Measurements from ENCODE around the gene PLPP4. TPM values are rescaled to one million over a fixed set of nuclear protein-coding genes. Genes with fewer than 3 reads are reported as not detected.
A peak's percentile ranks its signal among the peaks of the same experiment; 100 is the strongest.
"Not testable (repeated sequence)": the region's sequence is repeated elsewhere in the genome, so short reads cannot be mapped to it uniquely, and the experiment has no call there.

PLPP4 gene
- total RNA-seq, 1 experiment from 2014 or later: 15.4 TPM

DNA sequence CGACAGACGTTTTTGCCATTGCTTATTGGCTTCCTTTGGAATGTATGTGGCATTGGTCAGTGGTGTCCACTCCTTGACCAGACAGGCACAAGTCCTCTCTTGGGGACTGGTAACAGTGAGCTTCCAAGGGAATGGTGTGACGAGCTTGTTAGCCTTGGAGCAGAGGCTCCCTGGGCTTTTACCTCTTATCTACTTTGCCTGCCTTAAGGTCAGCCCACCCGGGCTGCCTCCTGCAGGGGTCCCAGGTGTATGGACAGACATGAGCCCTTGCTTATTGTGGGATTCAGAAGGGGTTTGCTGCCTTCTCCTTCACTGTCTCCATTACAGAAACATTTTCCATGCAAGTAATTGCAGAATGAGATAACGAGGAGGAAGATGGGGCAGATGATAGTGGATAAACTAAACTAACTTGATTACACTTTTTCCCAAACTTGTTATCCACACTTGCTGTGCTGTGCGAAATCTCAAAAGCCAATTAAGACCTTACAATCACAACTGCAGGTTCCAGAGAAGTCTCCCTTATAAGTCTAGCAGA, 29.7 kb downstream of the PLPP4 start:
- no peak for DNase-seq (ENCODE audit: low read depth)

DNA sequence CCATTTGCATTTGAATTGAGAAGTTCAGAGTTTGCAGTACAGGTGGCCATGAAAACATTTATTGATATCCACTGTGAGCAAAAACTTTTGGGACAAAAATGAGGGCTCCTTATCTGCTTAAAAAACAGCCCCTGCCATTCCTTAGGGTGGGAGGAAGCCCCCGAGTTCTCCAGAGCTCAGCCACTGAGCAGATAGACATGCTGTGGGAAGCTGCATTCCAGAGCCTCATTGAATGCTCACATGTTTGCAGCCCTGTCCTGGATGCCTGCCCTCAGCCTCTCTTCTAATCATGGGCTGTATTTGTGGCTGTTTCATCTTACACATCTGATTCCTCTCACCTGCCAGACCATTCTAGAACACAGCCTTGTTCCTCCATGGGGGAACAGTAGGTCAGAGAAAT, 33.3 kb downstream of the PLPP4 start:
- no peak for DNase-seq (ENCODE audit: low read depth)

DNA sequence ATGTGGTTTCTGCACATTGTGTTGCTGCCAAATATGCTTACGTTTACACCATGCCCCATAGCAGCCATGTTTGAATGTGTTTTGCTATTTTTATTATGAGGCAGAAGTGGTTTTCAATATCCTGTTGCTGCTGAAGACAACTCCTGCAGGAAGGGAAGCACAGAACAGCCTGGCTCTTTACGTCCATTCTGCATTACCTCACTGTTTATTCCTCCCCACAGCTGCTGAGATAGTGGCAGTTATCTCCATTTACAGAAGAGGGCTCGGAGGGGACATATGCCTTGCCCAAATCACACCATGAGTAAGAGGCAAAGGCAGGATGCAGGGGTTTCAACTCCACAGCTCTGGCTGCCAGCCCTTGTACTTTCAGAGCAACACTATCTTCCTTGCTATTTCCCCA, 35.3 kb downstream of the PLPP4 start:
- DNase-seq (ENCODE audit: low read depth): no peak

DNA sequence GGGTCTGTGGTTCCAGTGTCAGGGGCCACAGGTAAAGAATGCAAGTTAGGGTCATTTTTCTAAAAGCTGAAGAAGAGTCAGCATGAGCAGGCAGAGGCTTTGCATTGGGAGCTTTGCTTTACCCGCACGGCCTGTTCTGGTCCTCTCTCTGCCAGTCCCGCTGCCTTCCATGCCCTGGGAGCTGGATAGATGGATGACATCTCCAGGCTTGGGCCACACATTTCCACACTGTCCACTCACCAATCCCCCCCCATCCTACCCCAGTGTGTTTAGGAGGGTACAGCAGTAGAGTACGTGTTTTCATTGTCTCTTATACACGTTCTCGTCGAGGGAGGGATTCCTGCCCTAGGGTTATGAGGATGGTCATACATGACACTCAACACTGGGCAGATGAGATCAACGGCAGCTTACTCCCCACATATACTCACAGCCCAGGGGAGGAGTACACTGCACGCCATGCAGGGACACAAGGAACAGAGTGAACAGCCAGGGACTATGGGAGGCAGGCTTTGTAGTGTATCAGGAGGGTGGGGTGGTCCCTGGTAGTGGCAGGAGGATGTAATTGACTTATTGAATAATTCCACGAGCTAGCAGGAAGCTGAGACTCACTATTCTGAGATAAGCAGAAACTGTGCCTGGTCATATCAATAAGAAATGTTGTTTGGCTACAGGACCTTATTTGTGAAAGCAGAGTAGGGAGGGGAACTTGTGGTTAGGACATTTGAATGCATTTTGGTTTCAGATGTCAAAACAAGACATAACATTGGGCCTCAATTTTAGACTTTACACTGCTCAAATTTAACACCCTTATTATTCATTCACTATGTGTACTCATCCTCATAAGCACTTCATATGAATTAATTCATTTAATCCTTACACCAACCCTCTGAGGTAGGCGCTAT, 36.6 kb downstream of the PLPP4 start:
- no peak for DNase-seq (ENCODE audit: low read depth)

DNA sequence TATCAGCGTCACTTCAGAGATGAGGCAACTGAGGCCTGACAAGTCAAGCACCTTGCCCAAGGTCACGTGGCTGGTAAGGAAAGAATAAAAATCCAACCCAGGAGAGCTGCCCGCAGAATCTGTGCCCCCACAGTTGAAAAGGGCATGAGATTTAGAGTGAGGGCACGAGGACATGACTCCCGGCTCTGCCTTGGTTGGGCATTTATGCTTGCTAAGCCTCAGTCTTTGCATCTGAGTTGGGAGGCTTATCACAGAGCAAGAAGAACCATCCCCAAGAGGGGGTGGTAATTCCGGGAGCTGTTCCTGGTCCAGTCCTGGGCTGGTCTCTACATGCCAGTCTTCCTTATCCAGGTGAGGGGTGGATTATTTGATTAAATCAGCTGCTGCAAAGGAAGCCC, 37.3 kb downstream of the PLPP4 start:
- DNase-seq (ENCODE audit: low read depth): no peak

DNA sequence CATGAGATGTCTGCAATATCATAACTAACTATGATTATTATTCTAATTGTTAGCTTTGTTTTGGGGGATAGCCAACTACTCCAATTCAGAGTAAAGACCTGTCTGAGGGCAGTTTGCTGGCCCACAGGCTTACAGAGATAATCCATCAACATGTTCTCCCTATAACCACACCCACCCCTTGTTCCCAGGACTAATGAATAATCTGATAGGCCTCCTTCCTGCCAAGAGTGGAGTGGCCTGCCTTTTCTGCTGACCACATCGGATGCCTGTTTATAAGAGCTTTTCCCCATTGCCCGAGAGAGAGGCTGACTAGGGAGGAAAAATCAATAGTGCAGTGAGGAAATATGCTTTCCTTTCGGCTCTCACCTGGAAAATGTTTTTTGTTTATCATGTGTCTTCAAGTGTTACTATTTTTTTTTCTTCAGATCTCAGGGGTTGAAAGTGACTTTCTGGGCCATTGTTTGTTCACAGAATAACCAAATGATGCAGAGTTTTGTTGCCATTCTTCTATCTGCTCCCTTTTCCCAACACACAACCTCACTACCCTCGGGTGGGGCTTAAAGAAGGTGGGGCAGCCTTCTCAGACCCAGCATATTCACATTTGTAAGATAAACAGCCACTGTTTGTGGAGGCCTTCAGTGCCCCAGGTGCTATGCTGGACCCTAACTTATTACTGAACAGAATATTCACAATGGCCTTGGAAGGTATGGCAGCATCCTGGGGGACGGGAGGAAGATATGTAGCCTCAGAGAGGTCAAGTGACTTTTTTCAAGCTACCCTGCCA, 38.4 kb downstream of the PLPP4 start:
- DNase-seq (ENCODE audit: low read depth): peak; percentile 36

DNA sequence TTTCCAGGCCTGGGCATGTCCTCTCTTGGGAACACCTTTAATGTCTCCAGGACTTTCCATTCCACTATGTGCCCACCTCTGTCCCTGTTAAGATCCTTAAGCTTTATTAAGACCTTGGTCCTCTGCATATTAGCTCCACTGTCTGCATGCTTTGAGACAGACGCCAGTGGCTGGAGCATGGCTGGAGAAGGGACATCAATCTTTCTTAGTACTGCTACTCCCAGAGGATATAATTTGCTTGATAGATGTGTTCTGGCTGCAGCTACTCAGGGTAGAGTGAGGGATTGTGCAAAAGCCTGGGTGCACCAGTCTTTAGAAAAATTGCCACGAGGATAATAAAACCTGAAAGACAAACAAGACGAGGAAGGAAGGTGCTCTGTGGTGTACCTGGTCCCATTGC, 42.9 kb downstream of the PLPP4 start:
- DNase-seq (ENCODE audit: low read depth): no peak

DNA sequence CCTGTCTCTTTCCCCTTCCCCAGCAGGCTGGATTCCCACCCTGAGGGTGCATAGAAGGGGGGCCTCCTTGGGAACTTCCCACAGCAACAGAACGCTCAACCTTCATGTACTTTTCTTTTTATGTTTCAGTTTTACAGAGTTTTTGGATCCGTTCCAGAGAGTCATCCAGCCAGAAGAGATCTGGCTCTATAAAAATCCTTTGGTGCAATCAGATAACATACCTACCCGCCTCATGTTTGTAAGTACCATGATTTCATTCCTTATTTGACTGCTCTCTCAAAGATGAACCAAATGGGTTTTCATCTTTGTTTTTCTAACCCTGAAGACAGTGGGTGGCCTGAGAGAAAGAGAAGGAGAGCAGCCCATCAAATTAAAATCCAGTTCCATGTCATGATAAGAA, 46.7 kb downstream of the PLPP4 start:
- peak; percentile 69 for DNase-seq (ENCODE audit: low read depth)

DNA sequence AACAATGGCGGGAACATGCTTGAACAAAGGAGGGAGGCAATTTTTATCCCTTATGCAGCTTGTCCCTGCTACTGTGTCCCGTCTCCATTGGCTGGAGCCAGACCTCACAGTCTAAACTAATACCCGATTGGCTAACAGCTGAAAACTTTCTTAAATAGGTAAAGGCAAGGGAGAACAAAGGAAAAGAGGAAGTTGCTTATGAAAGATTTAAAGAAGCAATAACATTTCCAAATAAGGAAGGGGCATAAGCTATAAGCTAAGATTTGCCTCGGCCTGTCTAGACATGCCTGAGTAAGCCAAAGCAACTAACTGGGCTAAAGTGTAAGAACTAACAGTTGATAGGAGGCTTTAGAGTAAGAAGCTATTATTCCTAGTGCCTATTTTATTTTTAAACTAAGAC, 47.2 kb downstream of the PLPP4 start:
- DNase-seq (ENCODE audit: low read depth): not testable (repeated sequence)

DNA sequence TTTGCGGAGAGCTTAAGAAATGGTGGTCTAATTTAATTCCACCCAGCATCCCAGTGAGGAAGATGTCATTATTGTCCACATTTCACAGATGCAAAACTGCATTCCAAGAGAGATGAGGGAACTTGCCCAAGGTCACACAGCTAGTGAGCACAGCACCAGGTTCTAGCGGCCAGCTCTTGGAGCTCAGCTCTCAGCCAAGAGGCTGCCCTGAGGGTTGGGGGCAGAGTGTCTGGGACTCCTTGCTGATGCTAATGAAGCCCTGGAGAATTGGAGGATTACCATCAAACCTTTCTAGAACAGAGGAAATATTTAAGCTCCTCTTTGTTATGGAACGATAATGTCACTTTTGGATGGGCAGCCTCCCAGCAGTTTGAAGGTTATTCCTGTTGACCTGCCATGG, 48.0 kb downstream of the PLPP4 start:
- no peak for DNase-seq (ENCODE audit: low read depth)

DNA sequence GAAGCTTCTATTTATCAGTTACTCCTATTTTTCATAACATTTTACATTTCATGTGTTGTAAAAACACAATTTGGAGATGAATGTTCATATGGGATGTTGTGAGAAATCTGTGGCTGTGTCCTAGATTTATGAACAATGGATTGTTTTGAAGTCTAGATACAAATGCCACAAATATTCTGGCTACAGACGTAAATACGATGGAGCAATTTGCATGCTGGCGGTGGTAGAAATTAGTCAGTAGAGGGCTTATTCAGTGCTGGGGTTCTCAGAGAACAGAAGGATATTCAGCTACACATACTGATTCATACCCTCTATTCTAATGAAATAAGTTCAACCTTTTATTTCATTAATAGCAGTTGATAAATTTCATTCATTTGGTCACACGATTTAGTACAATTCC, 48.8 kb downstream of the PLPP4 start:
- peak; percentile 42 for DNase-seq (ENCODE audit: low read depth)

DNA sequence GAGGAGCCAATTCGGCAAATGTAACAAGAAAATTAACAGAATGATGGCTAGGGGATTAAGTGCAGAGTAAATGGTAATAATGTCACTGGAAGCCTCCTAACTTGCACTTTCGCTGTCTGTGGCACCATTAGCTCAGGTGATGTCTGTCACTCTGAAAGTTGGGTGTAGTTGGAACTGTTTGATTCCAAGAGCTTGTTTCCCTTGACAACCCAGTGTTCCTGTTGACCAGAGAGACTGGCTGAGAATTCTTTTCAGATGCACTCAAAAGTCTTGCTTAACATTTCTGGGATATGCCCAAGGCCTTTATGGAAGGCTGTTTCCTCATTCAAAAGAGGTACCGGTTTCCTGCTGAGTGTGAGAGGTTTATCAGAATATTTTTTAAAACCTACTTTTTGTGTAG, 49.6 kb downstream of the PLPP4 start:
- peak; percentile 29 for DNase-seq (ENCODE audit: low read depth)

DNA sequence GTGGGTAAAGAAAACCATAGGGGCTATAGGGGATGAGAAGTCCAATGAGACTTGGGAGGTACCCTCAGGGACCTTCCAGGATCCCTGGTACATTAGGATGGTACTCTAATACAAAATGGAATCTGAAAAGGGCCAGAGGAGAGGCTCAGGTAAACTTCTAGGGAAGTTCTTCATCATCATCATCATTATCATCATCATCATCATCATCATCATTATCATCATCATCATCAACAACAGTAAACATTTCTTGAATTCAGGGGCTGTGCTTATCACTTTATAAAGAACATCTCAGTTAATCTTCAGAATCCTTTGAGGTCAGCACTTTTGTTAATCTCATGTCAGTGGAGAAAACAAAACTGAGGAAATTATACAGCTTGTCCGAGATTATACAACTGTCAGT, 50.1 kb downstream of the PLPP4 start:
- no peak for DNase-seq (ENCODE audit: low read depth)

DNA sequence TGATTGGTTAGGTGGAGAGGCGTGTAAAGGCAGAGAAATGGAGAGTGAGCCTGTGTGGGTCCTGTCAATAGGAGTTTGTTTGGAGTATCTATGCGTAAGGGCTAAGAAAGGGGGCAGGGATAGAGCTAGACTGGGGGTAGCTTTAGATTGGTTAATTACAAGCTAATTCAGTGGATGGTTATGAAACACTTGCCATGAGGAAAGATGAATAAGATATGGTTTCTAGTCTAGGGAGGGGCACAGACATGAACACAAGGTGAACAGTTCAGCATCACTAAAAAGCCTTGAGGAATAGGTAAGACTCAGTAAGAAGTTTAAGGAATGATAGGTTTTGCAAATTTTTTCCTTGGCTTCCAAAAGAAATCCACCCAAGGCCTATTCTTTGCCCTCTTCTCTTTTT, 50.6 kb downstream of the PLPP4 start:
- no peak for DNase-seq (ENCODE audit: low read depth)

DNA sequence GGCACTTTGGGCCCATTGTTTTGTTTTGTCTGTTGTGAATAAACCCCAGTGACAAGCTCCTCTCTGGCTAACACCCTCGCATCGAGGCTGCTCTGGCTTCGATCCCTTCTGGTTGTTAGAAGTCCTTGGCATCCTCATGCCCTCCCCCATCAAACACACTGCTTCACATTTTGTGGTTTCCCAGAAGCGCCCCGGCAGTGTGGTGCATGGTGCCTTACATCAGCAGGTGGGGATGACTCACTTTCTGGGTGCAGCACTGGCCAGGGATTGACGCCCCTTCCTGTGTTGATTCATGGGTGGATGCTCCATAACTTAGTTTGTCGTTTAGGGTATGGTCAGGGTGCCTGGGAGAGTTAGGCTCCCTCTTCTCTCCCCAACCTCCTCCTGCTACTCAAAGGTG, 51.4 kb downstream of the PLPP4 start:
- DNase-seq (ENCODE audit: low read depth): peak; percentile 95

DNA sequence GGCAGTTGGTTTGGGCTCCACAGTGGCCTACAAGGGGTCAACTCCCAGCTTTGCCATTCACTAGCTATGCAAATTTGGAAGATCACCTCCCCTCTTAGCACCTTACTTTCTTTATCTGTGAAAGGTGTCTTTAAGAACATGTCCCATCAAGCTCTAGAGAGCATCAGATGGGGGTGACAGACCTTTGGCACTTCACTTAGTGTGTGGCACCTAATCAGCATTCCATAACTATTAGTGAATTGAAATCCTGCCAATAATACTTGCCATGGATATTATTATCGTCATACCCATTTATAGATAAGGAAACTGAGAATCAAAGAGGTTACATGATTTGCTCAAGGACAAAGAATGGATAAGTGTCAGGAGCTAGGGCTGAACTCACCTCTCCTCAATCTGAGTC, 51.9 kb downstream of the PLPP4 start:
- no peak for DNase-seq (ENCODE audit: low read depth)

DNA sequence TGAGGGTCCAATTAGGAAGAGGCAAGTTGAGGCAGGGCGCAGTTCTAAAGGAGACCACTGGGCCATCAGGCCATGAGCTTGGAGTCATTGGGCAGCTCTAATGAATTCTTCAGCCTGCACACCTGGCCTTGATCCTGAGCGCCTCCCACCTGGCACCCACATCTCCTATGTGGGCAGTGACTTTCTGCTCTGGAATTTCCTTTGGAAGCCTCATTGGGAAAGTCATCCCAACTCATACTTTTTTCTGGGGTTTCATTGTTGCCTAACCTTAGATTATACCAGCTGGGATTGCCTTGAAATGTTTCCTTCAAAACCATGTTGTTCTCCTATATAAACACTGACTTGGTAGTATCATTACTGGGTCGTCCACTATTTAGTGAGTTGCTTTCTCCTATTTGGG, 54.1 kb downstream of the PLPP4 start:
- DNase-seq (ENCODE audit: low read depth): peak; percentile 72

DNA sequence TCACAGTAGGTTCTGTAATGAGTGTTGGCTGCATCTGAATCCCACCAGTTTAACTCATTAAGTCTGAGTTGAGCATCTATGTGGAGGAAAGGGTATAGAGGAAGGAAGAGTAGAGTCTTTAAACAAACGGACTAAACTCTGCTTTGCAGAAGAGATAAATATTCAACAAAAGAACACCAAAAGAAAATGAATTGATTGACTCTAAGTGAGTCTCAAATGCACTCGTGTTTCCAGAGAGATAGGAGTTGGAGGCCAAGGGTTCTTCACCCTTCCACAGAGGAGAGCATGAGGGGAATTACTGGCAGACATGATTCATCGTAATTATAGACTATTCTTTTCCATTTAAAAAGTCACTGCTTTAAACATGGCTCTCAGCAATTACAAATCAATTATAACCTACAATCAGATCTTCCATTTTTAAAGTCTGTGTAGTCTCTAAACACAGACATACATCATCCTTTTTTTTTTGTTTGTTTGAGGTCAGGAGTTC, 56.3 kb downstream of the PLPP4 start:
- DNase-seq (ENCODE audit: low read depth): no peak

DNA sequence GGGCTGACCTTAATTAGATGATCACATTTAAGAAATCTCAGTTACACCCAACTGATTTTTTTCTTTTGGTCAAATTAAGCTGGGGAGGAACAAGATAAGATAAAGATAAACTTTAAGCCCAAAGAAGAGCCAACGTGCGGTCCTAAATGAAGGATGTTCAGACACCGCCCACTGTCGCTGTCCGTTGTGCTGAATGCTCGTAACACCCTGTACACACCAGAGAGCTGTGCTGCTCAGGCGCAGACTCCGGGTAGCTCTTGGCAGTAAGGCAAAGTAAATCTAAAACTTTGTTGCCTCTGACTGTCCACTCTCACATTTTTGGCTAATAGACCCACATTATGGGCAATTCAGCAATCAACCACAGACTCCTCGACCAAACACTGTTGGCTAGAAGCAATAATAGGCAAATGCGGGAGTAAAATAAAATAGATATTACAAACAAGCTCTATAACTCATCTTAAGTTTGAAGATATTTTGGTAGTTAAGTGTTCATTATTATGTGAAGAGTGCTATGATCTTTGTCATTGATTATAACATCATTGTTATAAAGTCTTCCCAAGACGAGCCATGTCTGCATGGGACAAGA, 57.1 kb downstream of the PLPP4 start:
- DNase-seq (ENCODE audit: low read depth): peak; percentile 44

DNA sequence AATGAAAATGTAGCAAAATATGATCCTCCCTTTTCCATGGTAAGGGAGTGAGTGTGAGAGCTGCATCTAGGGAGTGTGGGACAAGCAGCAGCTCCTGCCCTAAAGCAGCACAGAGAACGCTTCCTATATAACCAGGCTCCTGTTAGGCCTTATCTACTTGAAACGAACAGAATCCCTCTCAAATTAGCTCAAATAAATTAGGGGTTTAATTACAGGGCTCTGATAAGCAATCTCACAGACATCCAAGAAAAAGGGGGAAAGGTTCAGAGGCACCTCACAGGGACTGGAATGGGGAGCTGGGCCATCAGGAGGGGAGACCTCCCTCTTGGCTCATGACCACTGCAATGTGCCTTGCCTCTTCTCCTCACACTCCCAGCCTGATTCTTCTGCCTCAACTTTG, 57.9 kb downstream of the PLPP4 start:
- no peak for DNase-seq (ENCODE audit: low read depth)

DNA sequence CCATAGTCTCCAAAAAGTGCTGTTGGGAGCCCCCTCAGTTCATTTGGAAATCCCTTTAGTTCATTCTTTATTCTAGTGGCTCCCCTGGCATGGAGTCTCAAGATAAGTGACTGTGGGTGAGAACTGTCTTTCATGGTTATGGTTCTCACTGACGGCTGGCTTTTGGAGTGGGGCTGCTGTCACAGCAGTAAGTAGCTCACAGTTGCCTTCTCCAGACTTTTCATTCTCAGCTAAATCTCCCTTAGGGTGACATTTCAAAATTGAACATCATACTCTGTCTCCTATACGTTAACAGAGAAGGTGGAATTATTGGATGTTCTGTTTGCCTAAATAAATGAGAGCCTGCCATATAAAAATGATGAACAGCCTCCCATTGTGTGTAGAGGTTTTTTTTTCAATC, 58.7 kb downstream of the PLPP4 start:
- no peak for DNase-seq (ENCODE audit: low read depth)

DNA sequence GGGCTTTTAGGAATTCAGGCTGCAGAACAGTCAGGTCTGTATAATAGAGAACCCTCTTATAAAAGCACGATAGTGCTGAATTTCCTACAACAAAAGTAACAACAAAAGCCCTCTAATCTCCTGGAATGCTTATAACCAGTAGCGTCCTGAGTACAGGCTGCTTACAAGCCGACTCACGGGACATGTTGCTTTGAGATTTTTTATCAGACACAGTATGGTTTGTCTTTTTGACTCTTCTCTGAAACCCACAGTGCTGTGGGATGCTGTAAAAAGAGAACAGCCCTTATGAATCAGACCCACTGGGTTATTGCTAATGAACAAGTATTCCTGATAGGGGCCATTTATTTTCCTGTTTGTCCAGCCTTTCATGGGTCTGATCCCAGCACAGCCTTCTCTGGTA, 59.4 kb downstream of the PLPP4 start:
- DNase-seq (ENCODE audit: low read depth): no peak
